Neural crest cell (in vitro differentiated cells): ENCODE measurements around the gene RAPGEF1. TPM values are rescaled to one million over a fixed set of nuclear protein-coding genes. Genes with fewer than 3 reads are reported as not detected.

Source experiments
- DNase-seq: peaks from one replicate; pipeline ENCODE4 v3.0.0; 2021; ENCODE audit warnings: low read depth, mixed read lengths, low spot score
- H3K27ac Mint-ChIP-seq: one replicate; pipeline ENCODE4 v1.8.0; 2021; ENCODE audit warnings: mild to moderate bottlenecking, mixed read lengths; ENCODE audit not compliant: unreplicated experiment
- H3K27me3 Mint-ChIP-seq: 2 replicates; pipeline ENCODE4 v1.8.0; 2021; ENCODE audit warnings: low read depth, mild to moderate bottlenecking, mixed read lengths
- H3K36me3 Mint-ChIP-seq: 2 replicates; pipeline ENCODE4 v1.8.0; 2021; ENCODE audit warnings: low read depth, mild to moderate bottlenecking, mixed read lengths
- H3K4me1 Mint-ChIP-seq: 2 replicates; pipeline ENCODE4 v1.8.0; 2021; ENCODE audit warnings: mixed read lengths
- H3K4me3 Mint-ChIP-seq: one replicate; pipeline ENCODE4 v1.8.0; 2021; ENCODE audit warnings: mild to moderate bottlenecking, mixed read lengths
- H3K9me3 Mint-ChIP-seq: 2 replicates; pipeline ENCODE4 v1.8.0; 2021; ENCODE audit warnings: mixed read lengths
- total RNA-seq: library from RNA; stranded (reverse); gene quantifications from 2 replicates; pipeline ENCODE4 v1.2.1, GENCODE V29; 2021
- TF ChIP-seq, protein P1 (sequence below): fragments of 200-600 bp; sonication (generic); conservative IDR thresholded peaks from 2 replicates; pipeline ENCODE4 v1.5.0; 2021; ENCODE audit warnings: antibody characterized with exemption, mild to moderate bottlenecking

RAPGEF1 gene
- total RNA-seq, 1 donor from 2014 or later = 68.1 TPM

DNA sequence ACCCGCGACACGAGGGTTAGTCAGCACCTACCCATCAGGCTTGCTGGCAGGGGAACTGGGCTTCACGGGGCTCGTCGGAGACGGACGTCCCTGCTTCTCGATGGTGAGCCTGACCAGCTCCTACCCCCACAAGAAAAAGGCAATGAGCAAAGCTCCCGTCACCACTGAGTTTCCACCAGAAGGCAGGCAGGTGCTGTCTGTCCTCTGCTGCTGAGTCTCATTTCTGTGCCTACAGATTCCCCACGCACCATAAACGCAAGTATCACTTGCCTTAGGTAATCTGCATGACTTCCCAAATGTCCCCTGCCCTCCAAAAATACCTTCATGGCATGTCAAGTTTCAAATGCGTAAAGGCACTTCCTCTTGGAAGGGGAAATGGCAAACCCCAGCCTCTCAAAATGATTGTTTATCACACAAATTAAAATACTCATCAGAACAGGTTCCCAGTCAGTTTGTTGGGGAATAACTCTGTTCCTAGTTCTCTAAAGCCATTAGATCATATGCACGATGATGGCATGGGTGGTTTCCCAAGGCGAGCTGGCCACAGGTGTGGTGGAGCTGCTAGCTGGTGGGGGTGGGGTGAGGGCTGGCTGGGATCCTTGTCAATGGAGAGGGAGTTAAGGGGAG is 109.6 kb downstream of the RAPGEF1 start:
- no peaks in the 10 kb centered on the region for H3K27me3 Mint-ChIP-seq
- no peak for DNase-seq
- no peak overlapping the region for H3K27ac Mint-ChIP-seq
- peaks cover 15% of the 10 kb centered on the region for H3K4me1 Mint-ChIP-seq
- H3K9me3 Mint-ChIP-seq = no peaks in the 10 kb centered on the region
- H3K4me3 Mint-ChIP-seq = no peak overlapping the region
- TF ChIP-seq, protein P1, sequence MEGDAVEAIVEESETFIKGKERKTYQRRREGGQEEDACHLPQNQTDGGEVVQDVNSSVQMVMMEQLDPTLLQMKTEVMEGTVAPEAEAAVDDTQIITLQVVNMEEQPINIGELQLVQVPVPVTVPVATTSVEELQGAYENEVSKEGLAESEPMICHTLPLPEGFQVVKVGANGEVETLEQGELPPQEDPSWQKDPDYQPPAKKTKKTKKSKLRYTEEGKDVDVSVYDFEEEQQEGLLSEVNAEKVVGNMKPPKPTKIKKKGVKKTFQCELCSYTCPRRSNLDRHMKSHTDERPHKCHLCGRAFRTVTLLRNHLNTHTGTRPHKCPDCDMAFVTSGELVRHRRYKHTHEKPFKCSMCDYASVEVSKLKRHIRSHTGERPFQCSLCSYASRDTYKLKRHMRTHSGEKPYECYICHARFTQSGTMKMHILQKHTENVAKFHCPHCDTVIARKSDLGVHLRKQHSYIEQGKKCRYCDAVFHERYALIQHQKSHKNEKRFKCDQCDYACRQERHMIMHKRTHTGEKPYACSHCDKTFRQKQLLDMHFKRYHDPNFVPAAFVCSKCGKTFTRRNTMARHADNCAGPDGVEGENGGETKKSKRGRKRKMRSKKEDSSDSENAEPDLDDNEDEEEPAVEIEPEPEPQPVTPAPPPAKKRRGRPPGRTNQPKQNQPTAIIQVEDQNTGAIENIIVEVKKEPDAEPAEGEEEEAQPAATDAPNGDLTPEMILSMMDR = no peak
- H3K36me3 Mint-ChIP-seq = peaks cover 7% of the 10 kb centered on the region

DNA sequence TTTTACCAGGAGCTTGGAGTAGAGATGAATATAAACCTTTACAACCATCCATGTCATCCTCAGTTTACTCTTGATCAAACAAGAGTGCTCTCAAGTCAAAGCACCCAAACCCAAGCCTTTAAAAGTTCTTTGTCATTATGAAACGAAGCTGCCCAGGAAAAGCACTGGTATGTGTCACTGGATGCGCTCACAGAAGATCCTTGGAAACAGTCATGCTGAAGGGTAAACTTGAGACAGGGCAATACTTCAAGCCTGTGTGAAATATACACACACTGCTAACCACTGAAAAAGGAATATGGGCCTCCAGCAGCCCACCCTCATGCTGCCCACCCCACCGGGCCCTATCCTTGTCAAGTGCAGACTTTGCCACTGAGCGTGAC is 110.1 kb downstream of the RAPGEF1 start:
- Mint-ChIP-seq H3K36me3 (peaks cover 7% of the 10 kb centered on the region), H3K27me3 (no peaks in the 10 kb centered on the region), H3K4me3 (no peak overlapping the region), H3K4me1 (peaks cover 20% of the 10 kb centered on the region), H3K27ac (no peak overlapping the region), H3K9me3 (no peaks in the 10 kb centered on the region)
- TF ChIP-seq, protein P1 = no peak
- no peak for DNase-seq

DNA sequence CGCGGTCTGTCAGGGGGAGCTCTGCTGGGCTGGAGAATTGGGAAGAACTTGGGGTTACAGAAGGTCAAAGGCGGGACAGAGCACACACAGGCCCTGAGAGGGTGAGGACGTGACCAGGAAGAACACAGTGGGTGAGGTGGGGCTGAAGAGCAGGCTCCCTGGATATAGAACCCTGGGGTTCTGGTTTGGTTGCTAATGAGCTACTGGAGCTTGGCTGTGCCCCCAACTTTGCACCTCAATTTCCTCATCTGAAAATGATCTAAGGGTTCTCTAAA is 110.7 kb downstream of the RAPGEF1 start:
- H3K27ac Mint-ChIP-seq = peak overlapping the region; percentile 27
- H3K36me3 Mint-ChIP-seq = peaks cover 7% of the 10 kb centered on the region
- TF ChIP-seq, protein P1 = no peak
- H3K27me3 Mint-ChIP-seq = no peaks in the 10 kb centered on the region
- H3K4me1 Mint-ChIP-seq = peaks cover 25% of the 10 kb centered on the region
- no peak for DNase-seq
- no peaks in the 10 kb centered on the region for H3K9me3 Mint-ChIP-seq
- no peak overlapping the region for H3K4me3 Mint-ChIP-seq

DNA sequence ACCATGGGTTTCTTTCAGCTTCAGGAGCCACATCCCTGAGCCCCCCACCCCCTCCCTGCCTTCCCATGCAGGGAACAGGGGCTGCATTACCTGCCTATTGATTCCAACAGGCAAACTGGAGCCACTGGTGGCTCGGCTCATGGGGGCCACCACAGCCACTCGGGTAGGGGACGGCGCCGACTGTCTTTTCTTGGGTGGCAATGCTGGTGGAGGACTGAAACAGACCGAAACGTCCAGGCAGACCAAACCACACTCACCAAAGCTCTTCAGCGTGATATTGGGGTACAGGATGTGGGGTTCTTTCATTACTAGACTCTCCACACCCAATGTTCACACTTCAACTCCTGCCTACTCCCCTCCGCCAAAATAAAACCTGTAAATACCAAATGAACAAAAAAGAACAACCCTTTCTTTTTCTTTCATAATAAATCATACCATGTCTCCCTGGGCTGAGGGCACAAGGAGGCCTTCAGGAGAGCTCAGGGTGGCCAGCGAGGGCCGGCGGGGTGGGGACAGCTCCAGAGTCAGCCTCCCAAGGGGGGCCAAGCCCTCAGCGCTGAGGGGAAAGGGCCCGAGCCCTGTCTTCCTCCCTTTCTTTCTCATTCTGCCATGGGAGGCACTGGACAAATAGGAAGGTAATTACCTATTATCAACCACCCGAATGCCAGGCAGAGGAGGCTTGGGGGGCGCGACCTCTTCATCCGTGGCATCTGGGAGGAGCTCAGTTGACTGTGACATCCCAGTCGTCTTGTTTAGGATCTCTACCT is 111.2 kb downstream of the RAPGEF1 start:
- no peaks in the 10 kb centered on the region for H3K27me3 Mint-ChIP-seq
- H3K4me3 Mint-ChIP-seq = no peak overlapping the region
- H3K4me1 Mint-ChIP-seq = peaks cover 27% of the 10 kb centered on the region
- no peak for DNase-seq
- H3K9me3 Mint-ChIP-seq = no peaks in the 10 kb centered on the region
- peaks cover 7% of the 10 kb centered on the region for H3K36me3 Mint-ChIP-seq
- TF ChIP-seq, protein P1 = no peak
- peak overlapping the region; percentile 35 for H3K27ac Mint-ChIP-seq

DNA sequence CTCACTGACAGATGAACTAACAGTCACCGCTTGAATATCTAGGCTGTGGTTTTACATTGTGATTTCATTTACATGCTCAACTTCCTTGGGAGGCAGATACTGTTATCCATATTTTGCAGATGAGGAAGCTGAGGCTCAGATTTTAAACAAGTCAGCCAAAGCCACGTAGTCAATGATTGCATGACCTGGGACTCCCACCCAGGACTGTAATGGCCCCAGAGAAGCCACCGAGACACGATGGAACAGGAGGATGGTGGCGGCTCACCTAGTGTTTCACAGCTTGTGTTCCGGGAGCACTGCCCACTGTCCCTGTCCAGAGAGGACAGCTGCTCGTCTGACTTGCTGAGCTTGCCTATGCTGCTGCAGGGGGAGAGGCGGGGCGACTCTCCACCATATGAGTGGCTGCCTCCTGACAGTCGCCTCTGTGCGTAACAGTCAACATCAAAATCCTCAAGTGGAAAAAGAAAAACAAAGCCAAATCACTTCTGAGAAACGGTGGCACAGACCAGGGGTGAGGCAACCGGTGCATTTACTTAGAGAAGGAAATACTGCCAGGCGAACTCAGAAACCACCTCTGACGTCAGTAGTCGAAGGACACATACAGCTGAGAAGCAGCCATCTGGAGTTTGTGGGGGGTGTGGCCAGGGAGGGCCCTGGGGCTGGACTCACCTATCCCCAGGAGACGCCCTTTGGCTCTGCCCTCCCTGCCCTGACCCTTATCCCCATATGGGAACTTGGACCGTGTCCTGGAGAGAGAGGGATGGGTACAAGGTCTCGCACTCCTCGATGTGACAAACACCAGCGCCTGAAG is 112.0 kb downstream of the RAPGEF1 start:
- H3K27me3 Mint-ChIP-seq = no peaks in the 10 kb centered on the region
- no peak overlapping the region for H3K4me3 Mint-ChIP-seq
- no peak overlapping the region for H3K27ac Mint-ChIP-seq
- TF ChIP-seq, protein P1 = no peak
- H3K36me3 Mint-ChIP-seq = peaks cover 6% of the 10 kb centered on the region
- peaks cover 27% of the 10 kb centered on the region for H3K4me1 Mint-ChIP-seq
- no peak for DNase-seq
- H3K9me3 Mint-ChIP-seq = no peaks in the 10 kb centered on the region
